Neural crest cell (in vitro differentiated cells): ENCODE results near the gene RUSC2. TPM values are rescaled to one million over a fixed set of nuclear protein-coding genes. Genes with fewer than 3 reads are reported as not detected.

ENCODE experiments used
- DNase-seq: peaks from one replicate; pipeline ENCODE4 v3.0.0; 2021; ENCODE audit warnings: low read depth, mixed read lengths, low spot score
- H3K27ac Mint-ChIP-seq: one replicate; pipeline ENCODE4 v1.8.0; 2021; ENCODE audit warnings: mild to moderate bottlenecking, mixed read lengths; ENCODE audit not compliant: unreplicated experiment
- H3K27me3 Mint-ChIP-seq: 2 replicates; pipeline ENCODE4 v1.8.0; 2021; ENCODE audit warnings: low read depth, mild to moderate bottlenecking, mixed read lengths
- H3K36me3 Mint-ChIP-seq: 2 replicates; pipeline ENCODE4 v1.8.0; 2021; ENCODE audit warnings: low read depth, mild to moderate bottlenecking, mixed read lengths
- H3K4me1 Mint-ChIP-seq: 2 replicates; pipeline ENCODE4 v1.8.0; 2021; ENCODE audit warnings: mixed read lengths
- H3K4me3 Mint-ChIP-seq: one replicate; pipeline ENCODE4 v1.8.0; 2021; ENCODE audit warnings: mild to moderate bottlenecking, mixed read lengths
- H3K9me3 Mint-ChIP-seq: 2 replicates; pipeline ENCODE4 v1.8.0; 2021; ENCODE audit warnings: mixed read lengths
- total RNA-seq: library from RNA; stranded (reverse); gene quantifications from 2 replicates; pipeline ENCODE4 v1.2.1, GENCODE V29; 2021
- TF ChIP-seq, protein P1 (sequence below): fragments of 200-600 bp; sonication (generic); conservative IDR thresholded peaks from 2 replicates; pipeline ENCODE4 v1.5.0; 2021; ENCODE audit warnings: antibody characterized with exemption, mild to moderate bottlenecking

The RUSC2 gene
- total RNA-seq, 1 donor from 2014 or later, result 20.1 TPM

DNA sequence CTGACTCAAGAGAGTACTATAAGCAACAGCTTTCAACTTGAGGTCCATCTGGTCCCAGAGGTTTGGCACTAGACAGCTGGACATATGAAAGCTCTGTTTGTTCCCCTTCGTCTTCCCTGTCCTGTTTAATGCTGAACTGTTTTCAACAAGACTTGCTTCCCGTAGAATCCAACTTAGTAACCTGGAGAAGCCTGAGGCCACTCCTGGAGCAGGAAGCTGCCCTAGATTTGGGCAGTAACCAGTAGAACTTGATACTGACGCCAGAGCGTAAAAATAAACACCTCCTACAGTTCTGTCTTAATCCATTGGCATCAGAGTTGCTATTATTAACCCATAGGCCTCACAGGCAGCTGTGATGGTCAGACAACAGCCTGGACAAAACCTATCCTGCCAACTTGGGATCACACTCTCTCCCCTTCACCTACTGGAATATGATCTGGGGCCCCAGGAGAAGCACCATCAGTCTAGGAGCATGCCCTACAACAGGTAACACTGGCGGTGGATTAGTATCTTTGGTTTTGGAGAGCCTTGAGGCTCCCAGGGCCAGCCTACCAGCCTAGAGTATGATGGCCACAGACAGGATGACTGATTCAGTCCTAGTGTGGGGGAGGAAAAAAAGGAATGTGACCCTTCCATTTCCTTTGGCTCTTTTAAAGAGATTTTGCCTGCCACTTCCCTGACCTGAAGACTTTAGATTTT, 29.2 kb downstream of the RUSC2 start:
- Mint-ChIP-seq H3K27ac (peak overlapping the region; percentile 97), H3K9me3 (no peaks in the 10 kb centered on the region), H3K4me3 (no peak overlapping the region), H3K36me3 (no peaks in the 10 kb centered on the region), H3K27me3 (no peaks in the 10 kb centered on the region), H3K4me1 (peaks cover 40% of the 10 kb centered on the region)
- no peak for DNase-seq
- TF ChIP-seq, protein P1, sequence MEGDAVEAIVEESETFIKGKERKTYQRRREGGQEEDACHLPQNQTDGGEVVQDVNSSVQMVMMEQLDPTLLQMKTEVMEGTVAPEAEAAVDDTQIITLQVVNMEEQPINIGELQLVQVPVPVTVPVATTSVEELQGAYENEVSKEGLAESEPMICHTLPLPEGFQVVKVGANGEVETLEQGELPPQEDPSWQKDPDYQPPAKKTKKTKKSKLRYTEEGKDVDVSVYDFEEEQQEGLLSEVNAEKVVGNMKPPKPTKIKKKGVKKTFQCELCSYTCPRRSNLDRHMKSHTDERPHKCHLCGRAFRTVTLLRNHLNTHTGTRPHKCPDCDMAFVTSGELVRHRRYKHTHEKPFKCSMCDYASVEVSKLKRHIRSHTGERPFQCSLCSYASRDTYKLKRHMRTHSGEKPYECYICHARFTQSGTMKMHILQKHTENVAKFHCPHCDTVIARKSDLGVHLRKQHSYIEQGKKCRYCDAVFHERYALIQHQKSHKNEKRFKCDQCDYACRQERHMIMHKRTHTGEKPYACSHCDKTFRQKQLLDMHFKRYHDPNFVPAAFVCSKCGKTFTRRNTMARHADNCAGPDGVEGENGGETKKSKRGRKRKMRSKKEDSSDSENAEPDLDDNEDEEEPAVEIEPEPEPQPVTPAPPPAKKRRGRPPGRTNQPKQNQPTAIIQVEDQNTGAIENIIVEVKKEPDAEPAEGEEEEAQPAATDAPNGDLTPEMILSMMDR, result no peak

DNA sequence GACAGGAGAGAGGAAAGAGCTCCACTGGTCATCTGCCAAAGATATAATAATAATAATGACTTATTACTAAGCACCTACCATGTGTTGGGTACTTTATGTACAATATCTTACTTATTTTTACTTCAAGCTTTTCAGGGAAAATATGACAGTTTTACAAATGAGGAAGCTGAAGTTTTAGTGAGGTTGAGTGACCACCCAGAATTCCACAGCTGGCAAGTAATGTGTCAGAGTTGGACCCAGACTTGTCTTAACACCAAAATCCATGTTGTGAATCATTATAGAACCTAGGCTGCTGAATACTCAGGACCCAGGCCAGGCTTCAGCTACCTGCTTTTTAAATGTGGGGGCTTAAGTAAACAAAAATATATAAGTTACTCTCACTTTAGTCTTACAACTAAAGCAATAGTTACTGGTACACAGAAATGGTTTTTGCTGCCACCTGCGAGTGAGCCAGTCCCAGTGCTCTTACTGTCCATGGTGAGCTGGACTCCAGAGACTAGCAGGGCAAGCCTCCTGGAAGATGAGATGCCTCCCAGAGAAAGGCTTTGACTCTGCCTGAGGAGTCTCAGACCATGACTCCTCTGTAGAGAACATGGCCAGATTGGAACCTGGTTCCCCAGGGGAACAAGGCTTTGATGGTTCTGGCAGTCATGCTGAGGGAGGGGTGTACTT, 29.9 kb downstream of the RUSC2 start:
- Mint-ChIP-seq H3K4me3 (no peak overlapping the region), H3K9me3 (no peaks in the 10 kb centered on the region), H3K36me3 (no peaks in the 10 kb centered on the region), H3K27ac (no peak overlapping the region), H3K4me1 (peaks cover 40% of the 10 kb centered on the region), H3K27me3 (no peaks in the 10 kb centered on the region)
- DNase-seq, result no peak
- TF ChIP-seq, protein P1, result no peak

DNA sequence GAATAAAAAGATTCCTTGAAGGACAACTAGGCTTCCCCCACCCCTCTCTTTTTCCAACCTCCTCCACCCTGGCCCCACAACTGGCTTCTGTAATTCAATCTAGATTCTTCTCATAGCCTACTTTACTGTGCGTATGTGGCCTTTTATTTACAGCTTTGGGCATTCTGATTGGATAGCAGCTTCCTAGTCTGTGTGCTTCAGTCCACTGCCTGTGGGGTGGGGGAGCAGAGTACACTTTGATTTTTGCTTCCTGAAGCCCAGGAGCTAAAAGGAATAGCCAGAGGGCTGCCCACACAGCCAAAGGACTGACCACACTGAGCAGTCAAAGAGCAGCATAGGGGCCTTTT, 30.4 kb downstream of the RUSC2 start:
- no peaks in the 10 kb centered on the region for H3K9me3 Mint-ChIP-seq
- DNase-seq, result no peak
- TF ChIP-seq, protein P1, result no peak
- no peaks in the 10 kb centered on the region for H3K27me3 Mint-ChIP-seq
- H3K4me3 Mint-ChIP-seq, result no peak overlapping the region
- peak overlapping the region; percentile 53 for H3K27ac Mint-ChIP-seq
- peaks cover 40% of the 10 kb centered on the region for H3K4me1 Mint-ChIP-seq
- no peaks in the 10 kb centered on the region for H3K36me3 Mint-ChIP-seq

DNA sequence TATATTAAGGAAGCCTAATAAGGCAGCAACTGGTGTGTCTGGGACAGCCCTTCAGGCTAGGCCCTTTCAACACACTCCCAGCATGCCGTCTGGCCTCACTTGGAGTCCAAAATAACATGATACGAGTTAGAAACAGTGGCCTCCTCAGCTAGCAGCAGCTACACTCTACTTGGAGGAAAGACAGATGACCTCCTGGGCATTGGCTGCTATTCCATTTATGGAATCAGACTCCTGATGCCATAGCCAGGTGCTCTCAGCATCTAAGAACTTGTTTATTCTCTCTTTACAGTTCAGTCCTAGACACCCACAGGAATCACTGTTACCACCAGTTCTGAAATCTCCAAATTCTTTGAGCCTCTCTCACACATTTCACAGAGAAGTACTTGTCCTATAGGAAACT, 31.8 kb downstream of the RUSC2 start:
- H3K4me1 Mint-ChIP-seq, result peaks cover 33% of the 10 kb centered on the region
- TF ChIP-seq, protein P1, result no peak
- H3K36me3 Mint-ChIP-seq, result no peaks in the 10 kb centered on the region
- no peak overlapping the region for H3K4me3 Mint-ChIP-seq
- H3K27ac Mint-ChIP-seq, result no peak overlapping the region
- no peaks in the 10 kb centered on the region for H3K9me3 Mint-ChIP-seq
- H3K27me3 Mint-ChIP-seq, result no peaks in the 10 kb centered on the region
- DNase-seq, result no peak

GRCh38 chr9:35522187-35522586, 32.3 kb downstream of the RUSC2 start:
- peaks cover 32% of the 10 kb centered on the region for H3K4me1 Mint-ChIP-seq
- no peak for DNase-seq
- no peak overlapping the region for H3K27ac Mint-ChIP-seq
- TF ChIP-seq, protein P1, result no peak
- no peaks in the 10 kb centered on the region for H3K9me3 Mint-ChIP-seq
- no peak overlapping the region for H3K4me3 Mint-ChIP-seq
- no peaks in the 10 kb centered on the region for H3K36me3 Mint-ChIP-seq
- H3K27me3 Mint-ChIP-seq, result no peaks in the 10 kb centered on the region
